H1 (cell line): Measurements from ENCODE around the gene ESR1. TPM values are rescaled to one million over a fixed set of nuclear protein-coding genes. Genes with fewer than 3 reads are reported as not detected.

Experiments used
- CTCF ChIA-PET: fragments of 300-600 bp; sonication (Branson Sonifier 250); formaldehyde crosslinking; loops from one replicate; lab custom pipeline; 2021; ENCODE audit not compliant: partially characterized antibody; lab: Charles Lee
- POLR2A ChIA-PET: fragments of 300-600 bp; sonication (Branson Sonifier 250); formaldehyde crosslinking; loops from one replicate; lab custom pipeline; 2021; ENCODE audit warnings: inconsistent platforms; ENCODE audit not compliant: partially characterized antibody; lab: Charles Lee
- DNase-seq, 2 experiments: peaks; one replicate each; pipeline versions ENCODE4 v3.0.0 to v3.0.0-alpha.2; 2010 to 2022; ENCODE audit warnings: low spot score in 2 of 2, low read depth in 1 of 2, mixed read lengths in 1 of 2
- FAIRE-seq: peaks from 2 replicates; lab custom pipeline; 2011; peaks lifted over from hg19 to GRCh38; lab: Jason Lieb, UNC
- H2AFZ ChIP-seq: 2 replicates; pipeline ENCODE4 v1.8.1; 2012; ENCODE audit warnings: low read length, inconsistent platforms
- H2AK5ac ChIP-seq: 2 replicates; pipeline ENCODE4 v1.6.1; 2013; ENCODE audit warnings: low read depth, low read length
- H2BK120ac ChIP-seq: replicated peaks from 2 replicates; pipeline ENCODE3; 2013; ENCODE audit warnings: low read depth, low read length, inconsistent platforms
- H2BK12ac ChIP-seq: 2 replicates; pipeline ENCODE4 v1.6.1; 2013; ENCODE audit warnings: low read depth, low read length
- H2BK15ac ChIP-seq: 2 replicates; pipeline ENCODE4 v1.6.1; 2013; ENCODE audit warnings: low read length
- H2BK20ac ChIP-seq: 2 replicates; pipeline ENCODE4 v1.6.1; 2013; ENCODE audit warnings: low read length
- H2BK5ac ChIP-seq: 2 replicates; pipeline ENCODE4 v1.6.1; 2013; ENCODE audit warnings: low read depth, low read length
- H3K14ac ChIP-seq: 2 replicates; pipeline ENCODE4 v1.6.1; 2013; ENCODE audit warnings: inconsistent platforms; ENCODE audit not compliant: insufficient read length
- H3K18ac ChIP-seq: 2 replicates; pipeline ENCODE4 v1.6.1; 2013; ENCODE audit warnings: low read length; ENCODE audit errors: extremely low read depth
- H3K23ac ChIP-seq: 2 replicates; pipeline ENCODE4 v1.6.1; 2013; ENCODE audit warnings: inconsistent platforms; ENCODE audit not compliant: insufficient read length
- H3K23me2 ChIP-seq: 2 replicates; pipeline ENCODE4 v1.6.1; 2013; ENCODE audit warnings: low read depth, low read length
- H3K27ac ChIP-seq: 2 replicates; pipeline ENCODE4 v1.6.1; 2011; ENCODE audit warnings: low read depth, low read length, inconsistent platforms
- H3K27me3 ChIP-seq, 4 experiments: replicated peaks in 1 of 4; 1 replicate in 1 of 4; 2 replicates in 3 of 4; pipeline versions ENCODE4 v1.6.1 to v1.8.1; 2011 to 2013; ENCODE audit warnings: low read length in 3 of 4, mild to moderate bottlenecking in 3 of 4, inconsistent platforms in 2 of 4, mixed read lengths in 2 of 4, moderate library complexity in 1 of 4; ENCODE audit not compliant: control insufficient read depth in 3 of 4, insufficient read depth in 3 of 4; ENCODE audit errors: extremely low read depth in 1 of 4
- H3K36me3 ChIP-seq, 4 experiments: 2 replicates each; pipeline versions ENCODE4 v1.6.1 to v1.8.1; 2011 to 2013; ENCODE audit warnings: mild to moderate bottlenecking in 4 of 4, low read length in 3 of 4, moderate library complexity in 2 of 4, control low read depth in 1 of 4, inconsistent platforms in 1 of 4; ENCODE audit not compliant: insufficient read depth in 4 of 4, control insufficient read depth in 2 of 4
- H3K4ac ChIP-seq: replicated peaks from 2 replicates; pipeline ENCODE3; 2013; ENCODE audit warnings: low read length, low read depth, mixed read lengths, inconsistent platforms; ENCODE audit not compliant: insufficient read length
- H3K4me1 ChIP-seq, 4 experiments: replicated peaks in 1 of 4; 1 replicate in 1 of 4; 2 replicates in 3 of 4; pipeline versions ENCODE4 v1.6.1 to v1.8.1; 2011 to 2013; ENCODE audit warnings: low read length in 3 of 4, inconsistent platforms in 2 of 4, mixed read lengths in 1 of 4; ENCODE audit not compliant: insufficient read depth in 4 of 4, control insufficient read depth in 3 of 4
- H3K4me2 ChIP-seq, 2 experiments: 2 replicates each; pipeline versions ENCODE4 v1.6.1 to v1.8.1; 2011 to 2013; ENCODE audit warnings: low read depth in 2 of 2, low read length in 2 of 2, control low read depth in 1 of 2, inconsistent platforms in 1 of 2, mild to moderate bottlenecking in 1 of 2; ENCODE audit not compliant: insufficient read depth in 1 of 2
- H3K4me3 ChIP-seq, 4 experiments: fragments of 200-600, 300-600 bp in 1 of 4; sonication (generic), shearing (Covaris generic), sonication (Bioruptor Twin) in 1 of 4; 2 replicates each; pipeline versions ENCODE4 v1.5.1 to v1.8.1; 2011 to 2016; ENCODE audit warnings: low read length in 4 of 4, low read depth in 3 of 4, control low read depth in 2 of 4, inconsistent platforms in 2 of 4, mild to moderate bottlenecking in 2 of 4, mixed read lengths in 1 of 4, moderate library complexity in 1 of 4; ENCODE audit not compliant: insufficient read depth in 2 of 4; ENCODE audit errors: extremely low read depth in 1 of 4
- H3K56ac ChIP-seq: replicated peaks from 2 replicates; pipeline ENCODE3; 2013; ENCODE audit warnings: low read depth, mild to moderate bottlenecking, mixed read lengths, low read length, inconsistent platforms; ENCODE audit not compliant: insufficient read length
- H3K79me1 ChIP-seq: 2 replicates; pipeline ENCODE4 v1.6.1; 2013; ENCODE audit warnings: low read depth, low read length, control low read depth
- H3K79me2 ChIP-seq, 2 experiments: 2 replicates each; pipeline versions ENCODE4 v1.6.1 to v1.8.1; 2012 to 2013; ENCODE audit warnings: low read length in 2 of 2, mild to moderate bottlenecking in 2 of 2, inconsistent platforms in 1 of 2; ENCODE audit not compliant: insufficient read depth in 2 of 2, control insufficient read depth in 1 of 2
- H3K9ac ChIP-seq, 4 experiments: replicated peaks in 1 of 4; 1 replicate in 1 of 4; 2 replicates in 3 of 4; pipeline versions ENCODE4 v1.6.1 to v1.8.1; 2011 to 2013; ENCODE audit warnings: low read depth in 3 of 4, low read length in 3 of 4, control low read depth in 2 of 4, mild to moderate bottlenecking in 2 of 4, moderate library complexity in 2 of 4, inconsistent platforms in 1 of 4; ENCODE audit errors: extremely low read depth in 1 of 4
- H3K9me3 ChIP-seq, 2 experiments: 2 replicates each; pipeline versions ENCODE4 v1.6.1 to v1.8.1; 2012 to 2013; ENCODE audit warnings: mild to moderate bottlenecking in 2 of 2, moderate library complexity in 2 of 2, control low read depth in 1 of 2, inconsistent platforms in 1 of 2, low read depth in 1 of 2, low read length in 1 of 2, mixed read lengths in 1 of 2; ENCODE audit not compliant: insufficient read depth in 2 of 2
- H4K20me1 ChIP-seq, 2 experiments: replicated peaks in 1 of 2; 2 replicates each; pipeline versions ENCODE3 to v1.8.1; 2011 to 2013; ENCODE audit warnings: inconsistent platforms in 2 of 2, low read length in 2 of 2, mild to moderate bottlenecking in 1 of 2; ENCODE audit not compliant: insufficient read depth in 2 of 2, control insufficient read depth in 1 of 2
- H4K5ac ChIP-seq: 2 replicates; pipeline ENCODE4 v1.6.1; 2013; ENCODE audit warnings: low read length, low read depth, mixed read lengths, inconsistent platforms; ENCODE audit not compliant: insufficient read length
- H4K8ac ChIP-seq: 2 replicates; pipeline ENCODE4 v1.8.0; 2013; ENCODE audit warnings: mild to moderate bottlenecking, moderate library complexity, low read length, inconsistent platforms; ENCODE audit not compliant: insufficient read depth; ENCODE audit errors: extremely low read depth
- H4K91ac ChIP-seq: replicated peaks from 2 replicates; pipeline ENCODE3; 2013; ENCODE audit warnings: low read length, mixed read lengths, inconsistent platforms; ENCODE audit not compliant: insufficient read length
- ASH2L ChIP-seq: fragments of 200-600, 300-600 bp; sonication (generic); IDR thresholded peaks from one replicate; pipeline ENCODE4 v1.7.1; 2017; ENCODE audit warnings: low read length
- EGR1 ChIP-seq: IDR thresholded peaks from 2 replicates; pipeline ENCODE4 v1.6.1; 2011; ENCODE audit warnings: low read depth, low read length, borderline replicate concordance
- FOSL1 ChIP-seq: IDR thresholded peaks from 2 replicates; pipeline ENCODE4 v1.6.1; 2011; ENCODE audit warnings: mild to moderate bottlenecking, low read depth, low read length, moderate library complexity; ENCODE audit not compliant: insufficient read depth
- PHF8 ChIP-seq: fragments of 200-600 bp; sonication (generic); conservative IDR thresholded peaks from 2 replicates; pipeline ENCODE4 v1.7.1; 2012; ENCODE audit warnings: low read depth, mild to moderate bottlenecking, inconsistent platforms, low read length, moderate library complexity
- RBBP5 ChIP-seq: IDR thresholded peaks from 2 replicates; pipeline ENCODE4 v1.7.1; 2012; ENCODE audit warnings: low read depth, mild to moderate bottlenecking, inconsistent platforms, low read length, moderate library complexity, borderline replicate concordance
- SP1 ChIP-seq: IDR thresholded peaks from 2 replicates; pipeline ENCODE4 v1.6.1; 2011; ENCODE audit warnings: low read depth, low read length
- SP4 ChIP-seq: IDR thresholded peaks from 2 replicates; pipeline ENCODE4 v1.6.1; 2012; ENCODE audit warnings: low read length, inconsistent platforms
- TEAD4 ChIP-seq: IDR thresholded peaks from 2 replicates; pipeline ENCODE4 v1.6.1; 2012; ENCODE audit warnings: low read depth, low read length, inconsistent platforms, mixed read lengths
- whole genome bisulfite sequencing, 2 experiments: shearing (Covaris generic) in 1 of 2; methylation state at CpG; one replicate each; pipeline versions ENCODE4 v1.1.6 to v1.1.7; 2013 to 2015; ENCODE audit warnings: low lambda C conversion rate in 2 of 2, mixed read lengths in 2 of 2, inconsistent platforms in 1 of 2, low coverage in 1 of 2, missing lambda C conversion rate in 1 of 2; ENCODE audit not compliant: insufficient replicate concordance in 2 of 2, insufficient coverage in 1 of 2, insufficient read length in 1 of 2; ENCODE audit errors: extremely low coverage in 1 of 2, missing lambda C conversion rate in 1 of 2; 5-methylcytosine and 5-hydroxymethylcytosine counted together
- polyA plus RNA-seq, 7 experiments: library from polyadenylated mRNA; depleted of rRNA in 3 of 7; stranded (reverse) in 5 of 7; unstranded in 2 of 7; fragments of >200 nt in 5 of 7; fragments of 200-250 nt in 2 of 7; gene quantifications; 1 replicate in 5 of 7; 2 replicates in 1 of 7; 4 replicates in 1 of 7; pipeline versions ENCODE4 v1.2.1 to v1.2.3, GENCODE V29; 2011 to 2013; ENCODE audit warnings: missing spikeins in 2 of 7, mixed read lengths in 2 of 7
- total RNA-seq: library from RNA; stranded (reverse); fragmentation: NEBNext Ultra II Directional; extraction: Animal tissue kit (Norgen Biotek cat#: 25700); gene quantifications from 2 replicates; pipeline ENCODE4 v1.2.1, GENCODE V29; 2021

ESR1 gene
- total and polyA plus RNA-seq, 2 of the 8 experiments (the other 6 are each of a cell fraction or from before 2014, with no cell fraction given) = 0.03 to 0.17 TPM

DNA sequence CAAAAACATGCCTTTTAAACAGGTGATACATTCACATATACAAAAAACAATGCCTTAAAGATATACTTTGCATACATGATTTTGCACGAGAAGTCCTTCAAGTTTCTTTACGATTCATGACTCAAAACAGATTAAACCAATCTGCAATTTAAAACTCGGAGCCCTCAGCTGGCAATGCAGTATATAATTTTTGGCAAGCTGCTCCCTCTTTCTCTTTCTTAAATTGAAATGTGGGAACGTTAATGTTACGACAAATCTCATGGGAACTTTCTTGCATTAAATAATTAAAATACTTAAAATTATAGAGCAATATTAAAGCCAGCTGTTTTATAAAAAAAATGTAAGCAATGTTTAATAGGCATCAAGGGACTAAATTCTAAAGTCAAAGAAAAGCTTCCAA is 334.6 kb downstream of the ESR1 start:
- CTCF ChIA-PET = interaction anchor here (0.9 to 1.5 kb wide), 3 partner anchors 16 to 42 kb away, joined by 4 to 5 read pairs (median 4); no protein-coding TSS in a partner anchor
- no peak overlapping the region for H4K5ac ChIP-seq

More for the DNA sequence above, 334.6 kb downstream of the ESR1 start:
- Histone ChIP-seq H2AFZ (no peak overlapping the region), H3K9me3 (no peaks in the 10 kb centered on the region), H3K23me2 (no peaks in the 10 kb centered on the region), H4K8ac (no peak overlapping the region), H2AK5ac (no peak overlapping the region), H4K91ac (no peak overlapping the region), H3K27me3 (no peaks in the 10 kb centered on the region), H3K4me3 (no peak overlapping the region), H3K9ac (no peak overlapping the region), H3K56ac (no peak overlapping the region), H3K36me3 (no peaks in the 10 kb centered on the region), H3K18ac (no peak overlapping the region), H3K23ac (no peak overlapping the region), H4K20me1 (no peaks in the 10 kb centered on the region), H3K14ac (no peak overlapping the region), H3K79me1 (no peaks in the 10 kb centered on the region), H3K79me2 (no peaks in the 10 kb centered on the region), H2BK15ac (no peak overlapping the region), H2BK12ac (no peak overlapping the region), H2BK5ac (no peak overlapping the region), H3K4ac (no peak overlapping the region), H3K4me2 (no peak overlapping the region), H2BK120ac (no peak overlapping the region), H2BK20ac (no peak overlapping the region), H3K27ac (no peak overlapping the region), H3K4me1 (no peaks in the 10 kb centered on the region)
- DNase-seq (no peak), FAIRE-seq (no peak)
- TF ChIP-seq RBBP5 (no peak), EGR1 (no peak), ASH2L (no peak), TEAD4 (no peak), FOSL1 (no peak), SP1 (no peak), SP4 (no peak), PHF8 (no peak)
- POLR2A ChIA-PET = no interaction called here
- WGBS, 2 experiments = 85% methylated on average over 5 of the region's 5 CpGs; no CpG with 5 or more reads in 1 of the 2 experiments
